Liver (tissue), 9 donors: ENCODE data around the gene ZNF70. TPM values are rescaled to one million over a fixed set of nuclear protein-coding genes. Genes with fewer than 3 reads are reported as not detected.

Experiments used
- DNase-seq: peaks from one replicate; pipeline ENCODE4 v3.0.0-alpha.2; 2017; ENCODE audit warnings: low spot score
- H3K27ac ChIP-seq, 2 donors: one replicate each; pipeline ENCODE4 v1.7.0; 2013; ENCODE audit warnings: inconsistent platforms in 2 of 2, low read length in 2 of 2, control low read depth in 1 of 2, low read depth in 1 of 2, mild to moderate bottlenecking in 1 of 2
- H3K27me3 ChIP-seq, 4 donors: one replicate each; pipeline versions ENCODE4 v1.6.1 to v1.7.0; 2013; ENCODE audit warnings: low read length in 3 of 4, inconsistent platforms in 1 of 4, mild to moderate bottlenecking in 1 of 4, moderate library complexity in 1 of 4; ENCODE audit not compliant: control insufficient read depth in 4 of 4, insufficient read depth in 4 of 4
- H3K36me3 ChIP-seq, 4 donors: one replicate each; pipeline versions ENCODE4 v1.6.1 to v1.7.0; 2013; ENCODE audit warnings: low read length in 3 of 4, mild to moderate bottlenecking in 3 of 4, low read depth in 1 of 4, moderate library complexity in 1 of 4; ENCODE audit not compliant: control insufficient read depth in 4 of 4, insufficient read depth in 3 of 4
- H3K4me1 ChIP-seq, 4 donors: one replicate each; pipeline versions ENCODE4 v1.6.1 to v1.7.0; 2013; ENCODE audit warnings: low read length in 3 of 4, mild to moderate bottlenecking in 3 of 4, moderate library complexity in 1 of 4; ENCODE audit not compliant: control insufficient read depth in 4 of 4, insufficient read depth in 4 of 4
- H3K4me3 ChIP-seq, 3 donors: one replicate each; pipeline versions ENCODE4 v1.6.1 to v1.7.0; 2013; ENCODE audit warnings: low read length in 3 of 3, control low read depth in 1 of 3, low read depth in 1 of 3, mild to moderate bottlenecking in 1 of 3
- H3K9ac ChIP-seq, 2 donors: one replicate each; pipeline ENCODE4 v1.7.0; 2013; ENCODE audit warnings: low read length in 2 of 2, mild to moderate bottlenecking in 2 of 2, moderate library complexity in 2 of 2, control low read depth in 1 of 2, low read depth in 1 of 2
- H3K9me3 ChIP-seq, 4 donors: one replicate each; pipeline versions ENCODE4 v1.6.1 to v1.7.0; 2013; ENCODE audit warnings: low read length in 3 of 4; ENCODE audit not compliant: control insufficient read depth in 4 of 4
- ATF3 ChIP-seq: IDR thresholded peaks from 2 replicates; pipeline ENCODE4 v1.6.1; 2016; ENCODE audit warnings: antibody characterized with exemption
- FOXA2 ChIP-seq: IDR thresholded peaks from 2 replicates; pipeline ENCODE4 v1.6.1; 2016; ENCODE audit warnings: antibody characterized with exemption
- GABPA ChIP-seq, 2 donors: IDR thresholded peaks in 1 of 2; conservative IDR thresholded peaks in 1 of 2; 2 replicates each; pipeline ENCODE4 v1.6.1; 2016; ENCODE audit warnings: antibody characterized with exemption in 2 of 2, mild to moderate bottlenecking in 1 of 2, moderate library complexity in 1 of 2
- HNF4A ChIP-seq, 2 donors: conservative IDR thresholded peaks; 2 replicates each; pipeline ENCODE4 v1.6.1; 2016; ENCODE audit warnings: antibody characterized with exemption in 2 of 2, mild to moderate bottlenecking in 2 of 2
- HNF4G ChIP-seq: IDR thresholded peaks from 2 replicates; pipeline ENCODE4 v1.6.1; 2016; ENCODE audit warnings: antibody characterized with exemption
- JUND ChIP-seq, 2 donors: IDR thresholded peaks; 2 replicates each; pipeline ENCODE4 v1.6.1; 2016; ENCODE audit warnings: antibody characterized with exemption in 2 of 2
- NR2F2 ChIP-seq: IDR thresholded peaks from 2 replicates; pipeline ENCODE4 v1.6.1; 2016; ENCODE audit warnings: antibody characterized with exemption
- RAD21 ChIP-seq, 2 donors: IDR thresholded peaks; 2 replicates each; pipeline ENCODE4 v1.6.1; 2016; ENCODE audit warnings: antibody characterized with exemption in 2 of 2, mild to moderate bottlenecking in 2 of 2
- RXRA ChIP-seq, 2 donors: IDR thresholded peaks; 2 replicates each; pipeline ENCODE4 v1.6.1; 2017 to 2018; ENCODE audit warnings: antibody characterized with exemption in 2 of 2, mild to moderate bottlenecking in 1 of 2
- SP1 ChIP-seq: IDR thresholded peaks from 2 replicates; pipeline ENCODE4 v1.6.1; 2018; ENCODE audit warnings: antibody characterized with exemption, mild to moderate bottlenecking
- TAF1 ChIP-seq: conservative IDR thresholded peaks from 2 replicates; pipeline ENCODE4 v1.6.1; 2016; ENCODE audit warnings: antibody characterized with exemption, mild to moderate bottlenecking
- YY1 ChIP-seq: IDR thresholded peaks from 2 replicates; pipeline ENCODE4 v1.6.1; 2016; ENCODE audit warnings: antibody characterized with exemption, mild to moderate bottlenecking
- WGBS: extraction: QIAGEN DNeasy Blood & Tissue Kit; methylation state at CpG from one replicate; pipeline ENCODE4 v1.1.7; 2013; 5-methylcytosine and 5-hydroxymethylcytosine counted together
- polyA plus RNA-seq, 2 donors: library from polyadenylated mRNA; stranded (reverse) in 1 of 2; unstranded in 1 of 2; fragments of 200-250 nt in 1 of 2; fragments of >200 nt in 1 of 2; fragmentation: Nextera tagmentation in 1 of 2; extraction: Ambion mirVana in 1 of 2; gene quantifications; one replicate each; pipeline versions ENCODE4 v1.2.1 to v1.2.3, GENCODE V29; 2013 to 2015
- total RNA-seq, 2 donors: library from RNA; depleted of rRNA; stranded (reverse); fragments of >200 nt; gene quantifications; one replicate each; pipeline ENCODE4 v1.2.3, GENCODE V29; 2014
- TF ChIP-seq, protein P1 (sequence below): IDR thresholded peaks from 2 replicates; pipeline ENCODE4 v1.6.1; 2016; ENCODE audit warnings: antibody characterized with exemption
- TF ChIP-seq, protein P2 (sequence below): IDR thresholded peaks from 2 replicates; pipeline ENCODE4 v1.6.1; 2016; ENCODE audit warnings: antibody characterized with exemption
- TF ChIP-seq, protein P3 (sequence below): IDR thresholded peaks from 2 replicates; pipeline ENCODE4 v1.6.1; 2016; ENCODE audit warnings: antibody characterized with exemption, mild to moderate bottlenecking
- TF ChIP-seq, protein P4 (sequence below): fragments of 150-350 bp; IDR thresholded peaks from 2 replicates; pipeline ENCODE4 v1.5.1; 2017; ENCODE audit warnings: improper control_type of control experiment, low read depth, low read length; ENCODE audit not compliant: missing input control
- donor health status: healthy.
- donor health status: healthy.
- donor health status: healthy.
- donor health status: healthy.
- donor health status: healthy.

The ZNF70 gene
- total and polyA plus RNA-seq, 4 donors, result 0.14 to 1.9 (median 0.68) TPM

DNA sequence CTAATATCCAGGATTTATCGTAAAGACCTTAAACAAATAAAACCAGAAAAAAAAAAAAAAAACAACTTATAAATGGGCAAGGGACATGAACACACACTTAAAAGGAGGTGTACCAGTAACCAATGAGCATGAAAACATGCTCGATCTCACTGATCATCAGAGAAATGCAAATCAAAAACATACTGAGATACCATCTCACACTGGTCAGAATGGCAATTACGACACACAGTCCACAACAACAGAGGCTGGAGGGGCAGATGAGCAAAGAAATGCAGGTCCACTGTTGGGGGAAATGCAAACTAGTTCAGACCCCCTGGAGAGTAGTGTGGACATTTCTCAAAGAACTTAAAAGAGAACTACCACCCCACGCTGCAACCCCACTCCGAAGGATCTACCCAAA, 46.9 kb downstream of the ZNF70 start (continued):
- TF ChIP-seq NR2F2 (no peak), SP1 (no peak), RXRA (IDR thresholded peaks at IDR 0.05) (no peak), YY1 (no peak), ATF3 (no peak)

DNA sequence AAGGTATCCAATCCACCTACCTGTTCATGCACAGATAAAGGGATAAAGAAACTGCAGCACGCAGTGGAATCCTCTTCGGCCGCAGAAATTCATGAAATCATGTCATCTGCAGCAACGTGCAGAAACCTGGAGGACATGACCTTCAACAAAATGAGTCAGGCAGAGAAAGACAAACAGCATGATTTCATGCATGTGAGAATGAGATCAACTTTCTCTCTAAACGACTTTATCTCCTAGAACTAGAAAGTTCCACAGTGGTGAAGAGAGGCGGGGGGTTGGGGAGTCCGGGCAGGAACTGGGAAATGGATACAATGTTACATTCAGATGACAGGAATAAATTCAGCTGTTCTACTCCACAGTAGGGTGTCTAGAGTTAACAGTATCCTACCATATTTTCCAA, 50.2 kb downstream of the ZNF70 start:
- Histone ChIP-seq H3K27ac (no peak overlapping the region), H3K4me1 (no peaks in the 10 kb centered on the region), H3K4me3 (no peak overlapping the region), H3K36me3 (peaks cover 4 to 46% (median 36%) of the 10 kb centered on the region in 4 donors), H3K9me3 (no peaks in the 10 kb centered on the region), H3K27me3 (no peaks in the 10 kb centered on the region), H3K9ac (no peak overlapping the region)
- DNase-seq, result no peak
- TF ChIP-seq, protein P1, sequence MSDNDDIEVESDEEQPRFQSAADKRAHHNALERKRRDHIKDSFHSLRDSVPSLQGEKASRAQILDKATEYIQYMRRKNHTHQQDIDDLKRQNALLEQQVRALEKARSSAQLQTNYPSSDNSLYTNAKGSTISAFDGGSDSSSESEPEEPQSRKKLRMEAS, result no peak
- TF ChIP-seq TAF1 (no peak), ATF3 (no peak), HNF4A (conservative IDR thresholded peaks at IDR 0.05) (no peak), JUND (IDR thresholded peaks at IDR 0.05) (no peak), HNF4G (no peak), GABPA (IDR thresholded peaks at IDR 0.05 in 1 of 2, conservative IDR thresholded peaks at IDR 0.05 in 1 of 2) (no peak), NR2F2 (no peak), YY1 (no peak), RXRA (IDR thresholded peaks at IDR 0.05) (no peak), RAD21 (IDR thresholded peaks at IDR 0.05) (no peak), FOXA2 (no peak)
- TF ChIP-seq, protein P2, sequence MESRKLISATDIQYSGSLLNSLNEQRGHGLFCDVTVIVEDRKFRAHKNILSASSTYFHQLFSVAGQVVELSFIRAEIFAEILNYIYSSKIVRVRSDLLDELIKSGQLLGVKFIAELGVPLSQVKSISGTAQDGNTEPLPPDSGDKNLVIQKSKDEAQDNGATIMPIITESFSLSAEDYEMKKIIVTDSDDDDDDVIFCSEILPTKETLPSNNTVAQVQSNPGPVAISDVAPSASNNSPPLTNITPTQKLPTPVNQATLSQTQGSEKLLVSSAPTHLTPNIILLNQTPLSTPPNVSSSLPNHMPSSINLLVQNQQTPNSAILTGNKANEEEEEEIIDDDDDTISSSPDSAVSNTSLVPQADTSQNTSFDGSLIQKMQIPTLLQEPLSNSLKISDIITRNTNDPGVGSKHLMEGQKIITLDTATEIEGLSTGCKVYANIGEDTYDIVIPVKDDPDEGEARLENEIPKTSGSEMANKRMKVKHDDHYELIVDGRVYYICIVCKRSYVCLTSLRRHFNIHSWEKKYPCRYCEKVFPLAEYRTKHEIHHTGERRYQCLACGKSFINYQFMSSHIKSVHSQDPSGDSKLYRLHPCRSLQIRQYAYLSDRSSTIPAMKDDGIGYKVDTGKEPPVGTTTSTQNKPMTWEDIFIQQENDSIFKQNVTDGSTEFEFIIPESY, result no peak
- TF ChIP-seq, protein P3, sequence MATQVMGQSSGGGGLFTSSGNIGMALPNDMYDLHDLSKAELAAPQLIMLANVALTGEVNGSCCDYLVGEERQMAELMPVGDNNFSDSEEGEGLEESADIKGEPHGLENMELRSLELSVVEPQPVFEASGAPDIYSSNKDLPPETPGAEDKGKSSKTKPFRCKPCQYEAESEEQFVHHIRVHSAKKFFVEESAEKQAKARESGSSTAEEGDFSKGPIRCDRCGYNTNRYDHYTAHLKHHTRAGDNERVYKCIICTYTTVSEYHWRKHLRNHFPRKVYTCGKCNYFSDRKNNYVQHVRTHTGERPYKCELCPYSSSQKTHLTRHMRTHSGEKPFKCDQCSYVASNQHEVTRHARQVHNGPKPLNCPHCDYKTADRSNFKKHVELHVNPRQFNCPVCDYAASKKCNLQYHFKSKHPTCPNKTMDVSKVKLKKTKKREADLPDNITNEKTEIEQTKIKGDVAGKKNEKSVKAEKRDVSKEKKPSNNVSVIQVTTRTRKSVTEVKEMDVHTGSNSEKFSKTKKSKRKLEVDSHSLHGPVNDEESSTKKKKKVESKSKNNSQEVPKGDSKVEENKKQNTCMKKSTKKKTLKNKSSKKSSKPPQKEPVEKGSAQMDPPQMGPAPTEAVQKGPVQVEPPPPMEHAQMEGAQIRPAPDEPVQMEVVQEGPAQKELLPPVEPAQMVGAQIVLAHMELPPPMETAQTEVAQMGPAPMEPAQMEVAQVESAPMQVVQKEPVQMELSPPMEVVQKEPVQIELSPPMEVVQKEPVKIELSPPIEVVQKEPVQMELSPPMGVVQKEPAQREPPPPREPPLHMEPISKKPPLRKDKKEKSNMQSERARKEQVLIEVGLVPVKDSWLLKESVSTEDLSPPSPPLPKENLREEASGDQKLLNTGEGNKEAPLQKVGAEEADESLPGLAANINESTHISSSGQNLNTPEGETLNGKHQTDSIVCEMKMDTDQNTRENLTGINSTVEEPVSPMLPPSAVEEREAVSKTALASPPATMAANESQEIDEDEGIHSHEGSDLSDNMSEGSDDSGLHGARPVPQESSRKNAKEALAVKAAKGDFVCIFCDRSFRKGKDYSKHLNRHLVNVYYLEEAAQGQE, result no peak
- TF ChIP-seq, protein P4, sequence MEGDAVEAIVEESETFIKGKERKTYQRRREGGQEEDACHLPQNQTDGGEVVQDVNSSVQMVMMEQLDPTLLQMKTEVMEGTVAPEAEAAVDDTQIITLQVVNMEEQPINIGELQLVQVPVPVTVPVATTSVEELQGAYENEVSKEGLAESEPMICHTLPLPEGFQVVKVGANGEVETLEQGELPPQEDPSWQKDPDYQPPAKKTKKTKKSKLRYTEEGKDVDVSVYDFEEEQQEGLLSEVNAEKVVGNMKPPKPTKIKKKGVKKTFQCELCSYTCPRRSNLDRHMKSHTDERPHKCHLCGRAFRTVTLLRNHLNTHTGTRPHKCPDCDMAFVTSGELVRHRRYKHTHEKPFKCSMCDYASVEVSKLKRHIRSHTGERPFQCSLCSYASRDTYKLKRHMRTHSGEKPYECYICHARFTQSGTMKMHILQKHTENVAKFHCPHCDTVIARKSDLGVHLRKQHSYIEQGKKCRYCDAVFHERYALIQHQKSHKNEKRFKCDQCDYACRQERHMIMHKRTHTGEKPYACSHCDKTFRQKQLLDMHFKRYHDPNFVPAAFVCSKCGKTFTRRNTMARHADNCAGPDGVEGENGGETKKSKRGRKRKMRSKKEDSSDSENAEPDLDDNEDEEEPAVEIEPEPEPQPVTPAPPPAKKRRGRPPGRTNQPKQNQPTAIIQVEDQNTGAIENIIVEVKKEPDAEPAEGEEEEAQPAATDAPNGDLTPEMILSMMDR, result no peak
- 87% methylated on average over 7 of the region's 7 CpGs for WGBS
